ENCODE results near the gene PALLD. TPM values are rescaled to one million over a fixed set of nuclear protein-coding genes. Genes with fewer than 3 reads are reported as not detected.

The PALLD gene
- total RNA-seq, 2 donors from 2014 or later, result 705 to 752 TPM

DNA sequence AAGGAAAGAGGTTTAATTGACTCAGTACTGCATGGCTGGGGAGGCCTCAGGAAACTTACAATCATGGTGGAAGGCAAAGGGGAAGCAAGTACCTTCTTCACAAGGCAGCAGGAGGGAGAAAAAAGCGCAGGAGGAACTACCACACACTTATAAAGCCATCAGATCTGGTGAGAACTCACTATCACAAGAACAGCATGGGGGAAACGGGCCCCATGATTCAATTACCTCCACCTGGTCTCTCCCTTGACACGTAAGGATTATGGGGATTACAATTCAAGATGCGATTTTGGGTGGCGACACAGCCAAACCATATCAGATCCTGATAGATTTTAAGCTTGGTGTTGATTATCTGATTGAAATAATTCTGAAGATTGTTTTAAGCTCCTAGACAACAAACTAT, 294.5 kb downstream of the PALLD start:
- Histone ChIP-seq H3K4me1 (ENCODE audit: control insufficient read depth in 1 of 2, low read depth in 2 of 2) (peaks cover 8 to 15% of the 10 kb centered on the region in 2 donors), H3K27ac (no peak overlapping the region), H3K4me3 (no peak overlapping the region), H3K27me3 (replicated peaks; ENCODE audit: insufficient read depth) (no peaks in the 10 kb centered on the region), H3K9me3 (no peaks in the 10 kb centered on the region), H3K36me3 (no peaks in the 10 kb centered on the region)
- no peak for TF ChIP-seq CTCF (IDR thresholded peaks at IDR 0.05)
- no peak for DNase-seq (ENCODE audit: low spot score)
- ATAC-seq (ENCODE audit: insufficient number of reproducible peaks, low FRiP score, low read depth), result no peak

GRCh38 chr4:168793542-168793941, 296.7 kb downstream of the PALLD start:
- no peak overlapping the region for H3K4me3 ChIP-seq
- H3K4me1 ChIP-seq (ENCODE audit: control insufficient read depth in 1 of 2, low read depth in 2 of 2), result peaks cover 13 to 27% of the 10 kb centered on the region in 2 donors
- H3K27me3 ChIP-seq (replicated peaks; ENCODE audit: insufficient read depth), result no peaks in the 10 kb centered on the region
- ATAC-seq (ENCODE audit: insufficient number of reproducible peaks, low FRiP score, low read depth) (no peak), DNase-seq (ENCODE audit: low spot score) (no peak)
- no peaks in the 10 kb centered on the region for H3K36me3 ChIP-seq
- no peak for TF ChIP-seq CTCF (IDR thresholded peaks at IDR 0.05)
- H3K9me3 ChIP-seq, result no peaks in the 10 kb centered on the region
- H3K27ac ChIP-seq, result no peak overlapping the region

DNA sequence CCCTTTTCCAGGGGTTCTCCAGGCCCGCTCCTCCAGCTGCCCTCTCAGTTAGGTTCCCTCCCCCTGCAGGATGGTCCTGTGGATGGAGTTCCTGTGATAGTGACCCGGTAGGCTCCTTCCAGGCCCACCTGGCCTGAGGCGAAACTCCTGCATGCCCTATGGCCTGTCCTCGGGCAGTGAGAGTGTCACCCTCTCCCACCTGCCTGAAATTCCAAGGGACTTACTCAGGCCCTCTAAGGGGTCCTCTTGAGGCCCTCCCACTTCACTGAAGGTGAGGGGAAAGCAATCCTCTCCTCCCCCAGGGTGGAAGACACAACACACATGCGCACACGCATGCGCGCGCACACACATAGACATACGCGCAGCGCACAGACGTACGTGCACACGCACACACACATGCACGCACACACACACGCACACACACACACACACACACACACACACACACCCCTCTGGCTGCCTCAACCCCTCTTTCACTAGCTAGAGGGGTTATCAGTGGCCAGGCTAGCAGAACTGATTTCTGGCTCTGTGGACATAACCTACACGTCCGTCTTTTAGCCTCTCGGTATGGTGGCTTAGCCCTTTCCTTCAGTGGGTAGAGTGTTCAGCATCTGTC, 297.3 kb downstream of the PALLD start:
- no peak overlapping the region for H3K27ac ChIP-seq
- no peaks in the 10 kb centered on the region for H3K9me3 ChIP-seq
- no peak for ATAC-seq (ENCODE audit: insufficient number of reproducible peaks, low FRiP score, low read depth)
- DNase-seq (ENCODE audit: low spot score), result no peak
- no peaks in the 10 kb centered on the region for H3K36me3 ChIP-seq
- no peak for TF ChIP-seq CTCF (IDR thresholded peaks at IDR 0.05)
- H3K27me3 ChIP-seq (replicated peaks; ENCODE audit: insufficient read depth), result no peaks in the 10 kb centered on the region
- no peak overlapping the region for H3K4me3 ChIP-seq
- peaks cover 12 to 24% of the 10 kb centered on the region in 2 donors for H3K4me1 ChIP-seq (ENCODE audit: control insufficient read depth in 1 of 2, low read depth in 2 of 2)

DNA sequence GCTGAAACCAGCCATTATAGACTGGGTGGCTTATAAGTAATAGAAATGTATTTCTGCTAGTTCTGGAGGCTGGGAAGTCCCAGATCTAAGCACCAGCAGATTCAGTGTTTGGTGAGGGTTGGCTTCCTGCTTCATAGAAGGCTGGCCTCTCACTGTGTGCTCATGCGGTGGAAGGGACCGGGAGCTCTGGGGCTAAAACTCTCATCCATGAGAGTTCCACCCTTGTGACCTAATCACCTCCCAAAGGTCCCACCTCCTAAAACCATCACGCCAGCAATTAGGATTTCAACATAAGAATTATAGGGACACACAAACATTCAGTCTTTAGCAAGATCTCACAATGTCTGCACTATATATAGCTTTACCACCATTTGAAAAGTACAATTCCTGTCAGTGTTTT, 298.0 kb downstream of the PALLD start:
- no peak for ATAC-seq (ENCODE audit: insufficient number of reproducible peaks, low FRiP score, low read depth)
- Histone ChIP-seq H3K36me3 (no peaks in the 10 kb centered on the region), H3K27ac (no peak overlapping the region), H3K9me3 (no peaks in the 10 kb centered on the region), H3K27me3 (replicated peaks; ENCODE audit: insufficient read depth) (no peaks in the 10 kb centered on the region), H3K4me3 (no peak overlapping the region), H3K4me1 (ENCODE audit: control insufficient read depth in 1 of 2, low read depth in 2 of 2) (peaks cover 10 to 18% of the 10 kb centered on the region in 2 donors)
- no peak for TF ChIP-seq CTCF (IDR thresholded peaks at IDR 0.05)
- no peak for DNase-seq (ENCODE audit: low spot score)

- no peaks in the 10 kb centered on the region for H3K27me3 ChIP-seq (replicated peaks; ENCODE audit: insufficient read depth)
- no peaks in the 10 kb centered on the region for H3K9me3 ChIP-seq
- DNase-seq (ENCODE audit: low spot score) (no peak), ATAC-seq (ENCODE audit: insufficient number of reproducible peaks, low FRiP score, low read depth) (no peak)
- H3K4me1 ChIP-seq (ENCODE audit: control insufficient read depth in 1 of 2, low read depth in 2 of 2), result peaks cover 10 to 13% of the 10 kb centered on the region in 2 donors
- no peak overlapping the region for H3K27ac ChIP-seq
- H3K4me3 ChIP-seq, result no peak overlapping the region
- no peak for TF ChIP-seq CTCF (IDR thresholded peaks at IDR 0.05)
- no peaks in the 10 kb centered on the region for H3K36me3 ChIP-seq
These were observed 298.5 kb downstream of the PALLD start for GRCh38 chr4:168795346-168795745.
